ENCODE results near the gene EFHD1. TPM values are rescaled to one million over a fixed set of nuclear protein-coding genes. Genes with fewer than 3 reads are reported as not detected.

EFHD1 gene
- total and polyA plus RNA-seq, 9 of the 15 experiments (the other 6 are each of a cell fraction or from before 2014, with no cell fraction given) = 0.66 to 9.1 (median 2.0) TPM

DNA sequence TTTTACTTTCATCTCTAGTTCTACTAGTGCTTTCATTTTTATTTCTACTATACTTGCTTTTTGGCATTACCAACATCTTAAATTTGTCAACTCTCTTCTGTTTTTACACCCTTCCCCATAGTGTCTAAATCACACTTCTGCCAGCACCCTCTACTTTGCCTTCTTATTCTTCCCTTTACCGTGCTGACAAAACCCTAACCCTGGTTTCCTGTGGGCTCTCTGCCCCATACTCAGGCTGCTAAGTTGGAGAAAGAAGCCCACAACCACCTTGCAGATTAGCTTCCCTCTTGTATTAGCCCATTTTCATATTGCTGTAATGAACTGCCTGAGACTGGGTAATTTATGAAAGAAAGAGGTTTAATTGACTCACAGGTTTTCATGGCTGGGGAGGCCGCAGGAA, 88.5 kb downstream of the EFHD1 start:
- Histone ChIP-seq H4K20me1 (replicated peaks; ENCODE audit: control insufficient read depth, insufficient read depth, low read length) (no peaks in the 10 kb centered on the region), H3K36me3 (ENCODE audit: control insufficient read depth, insufficient read depth, low read length) (peaks cover 68% of the 10 kb centered on the region), H2AFZ (ENCODE audit: low read depth, low read length) (no peak overlapping the region), H3K79me2 (ENCODE audit: control insufficient read depth, insufficient read depth, low read length) (peaks cover 66% of the 10 kb centered on the region), H3K4me3 (no peak overlapping the region), H3K4me1 (replicated peaks in 1 of 2; ENCODE audit: control insufficient read depth in 2 of 2, insufficient read depth in 2 of 2, low read length in 2 of 2) (no peaks in the 10 kb centered on the region), H3K27me3 (ENCODE audit: control insufficient read depth in 2 of 2, insufficient read depth in 2 of 2, low read length in 2 of 2) (no peaks in the 10 kb centered on the region), H3K4me2 (ENCODE audit: insufficient read depth, low read length) (no peak overlapping the region), H3K9me3 (replicated peaks; ENCODE audit: control insufficient read depth, insufficient read depth, low read depth, low read length) (no peaks in the 10 kb centered on the region), H3K27ac (ENCODE audit: extremely low read depth, low read depth, low read length) (no peak overlapping the region), H3K9ac (ENCODE audit: insufficient read depth in 1 of 2, low read depth in 2 of 2, low read length in 2 of 2) (no peak overlapping the region), H3K9me1 (ENCODE audit: control insufficient read depth, insufficient read depth, low read length) (peaks cover 2% of the 10 kb centered on the region)
- no TSS peak for BruUV-seq (replicated peaks)
- POLR2A ChIA-PET = interaction anchor here (1.2 kb wide), 1 partner anchor 9 kb away, joined by 3 read pairs; no protein-coding TSS in a partner anchor
- CTCF ChIA-PET (ENCODE audit: low intra/inter-chr PET ratio) = no interaction called here
- no peak for DNase-seq (ENCODE audit: extremely low read depth in 1 of 4, low spot score in 3 of 4)
- 100% methylated on average over 2 of the region's 2 CpGs for WGBS (ENCODE audit: insufficient coverage, low coverage, missing lambda C conversion rate)
- no peak for FAIRE-seq
- no peak for ATAC-seq
- in situ Hi-C loops (cut with MboI) = no loop called here
- intact Hi-C loops (cut with micrococcal nuclease) = no loop called here
- TF ChIP-seq, protein P1, sequence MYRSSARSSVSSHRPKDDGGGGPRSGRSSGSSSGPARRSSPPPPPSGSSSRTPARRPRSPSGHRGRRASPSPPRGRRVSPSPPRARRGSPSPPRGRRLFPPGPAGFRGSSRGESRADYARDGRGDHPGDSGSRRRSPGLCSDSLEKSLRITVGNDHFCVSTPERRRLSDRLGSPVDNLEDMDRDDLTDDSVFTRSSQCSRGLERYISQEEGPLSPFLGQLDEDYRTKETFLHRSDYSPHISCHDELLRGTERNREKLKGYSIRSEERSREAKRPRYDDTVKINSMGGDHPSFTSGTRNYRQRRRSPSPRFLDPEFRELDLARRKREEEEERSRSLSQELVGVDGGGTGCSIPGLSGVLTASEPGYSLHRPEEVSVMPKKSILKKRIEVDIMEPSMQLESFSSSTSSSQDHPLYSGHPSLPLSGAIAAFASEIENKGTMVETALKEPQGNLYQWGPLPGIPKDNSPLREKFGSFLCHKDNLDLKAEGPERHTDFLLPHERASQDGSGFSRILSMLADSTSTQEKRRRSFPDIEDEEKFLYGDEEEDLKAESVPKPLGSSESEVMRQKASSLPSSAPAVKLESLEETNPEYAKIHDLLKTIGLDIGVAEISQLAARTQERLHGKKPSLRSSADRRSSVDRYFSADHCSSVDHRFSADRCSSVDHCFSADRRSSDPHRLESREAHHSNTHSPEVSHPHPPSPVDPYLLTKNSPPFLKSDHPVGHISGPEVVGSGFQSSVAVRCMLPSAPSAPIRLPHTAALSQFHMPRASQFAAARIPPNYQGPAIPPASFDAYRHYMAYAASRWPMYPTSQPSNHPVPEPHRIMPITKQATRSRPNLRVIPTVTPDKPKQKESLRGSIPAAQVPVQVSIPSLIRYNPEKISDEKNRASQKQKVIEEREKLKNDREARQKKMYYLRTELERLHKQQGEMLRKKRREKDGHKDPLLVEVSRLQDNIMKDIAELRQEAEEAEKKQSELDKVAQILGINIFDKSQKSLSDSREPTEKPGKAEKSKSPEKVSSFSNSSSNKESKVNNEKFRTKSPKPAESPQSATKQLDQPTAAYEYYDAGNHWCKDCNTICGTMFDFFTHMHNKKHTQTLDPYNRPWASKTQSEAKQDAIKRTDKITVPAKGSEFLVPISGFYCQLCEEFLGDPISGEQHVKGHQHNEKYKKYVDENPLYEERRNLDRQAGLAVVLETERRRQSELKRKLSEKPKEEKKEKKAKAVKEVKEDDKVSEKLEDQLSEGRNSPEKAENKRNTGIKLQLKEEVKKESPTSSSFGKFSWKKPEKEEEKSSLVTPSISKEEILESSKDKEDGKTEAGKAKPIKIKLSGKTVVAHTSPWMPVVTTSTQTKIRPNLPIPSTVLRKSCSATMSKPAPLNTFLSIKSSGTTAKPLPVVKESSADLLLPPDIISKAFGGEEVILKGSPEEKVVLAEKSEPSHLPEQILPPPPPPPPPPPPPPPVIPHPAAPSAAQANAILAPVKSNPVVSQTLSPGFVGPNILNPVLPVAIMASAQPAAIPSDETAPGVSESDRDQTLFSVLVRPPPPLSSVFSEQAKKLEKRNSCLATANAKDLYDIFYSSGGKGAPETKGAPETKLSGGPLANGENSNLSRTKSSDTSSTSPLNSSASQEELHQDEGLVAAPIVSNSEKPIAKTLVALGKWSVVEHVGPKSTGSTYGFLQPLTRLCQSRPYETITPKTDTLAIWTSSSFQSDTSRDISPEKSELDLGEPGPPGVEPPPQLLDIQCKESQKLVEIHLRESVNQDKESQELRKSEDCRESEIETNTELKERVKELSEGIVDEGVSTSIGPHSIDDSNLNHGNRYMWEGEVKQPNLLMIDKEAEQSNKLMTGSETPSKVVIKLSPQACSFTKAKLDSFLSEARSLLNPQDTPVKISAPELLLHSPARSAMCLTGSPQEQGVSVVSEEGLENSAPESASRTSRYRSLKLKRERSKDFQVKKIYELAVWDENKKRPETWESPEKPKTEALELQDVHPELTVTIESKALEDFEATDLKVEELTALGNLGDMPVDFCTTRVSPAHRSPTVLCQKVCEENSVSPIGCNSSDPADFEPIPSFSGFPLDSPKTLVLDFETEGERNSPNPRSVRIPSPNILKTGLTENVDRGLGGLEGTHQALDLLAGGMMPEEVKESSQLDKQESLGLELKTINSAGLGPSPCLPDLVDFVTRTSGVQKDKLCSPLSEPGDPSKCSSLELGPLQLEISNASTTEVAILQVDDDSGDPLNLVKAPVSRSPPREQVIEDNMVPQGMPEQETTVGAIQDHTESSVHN (IDR thresholded peaks at IDR 0.05; ENCODE audit: borderline replicate concordance in 1 of 2, low read depth in 1 of 2) = no peak
- TF ChIP-seq CTBP1 (IDR thresholded peaks at IDR 0.05; ENCODE audit: borderline replicate concordance) (no peak), FOXJ3 (CRISPR knock-in tag; IDR thresholded peaks at IDR 0.05) (no peak), ZNF175 (CRISPR knock-in tag; IDR thresholded peaks at IDR 0.05; ENCODE audit: low read depth) (no peak), ZBED1 (IDR thresholded peaks at IDR 0.05) (no peak), MEIS2 (IDR thresholded peaks at IDR 0.05; ENCODE audit: partially characterized antibody) (no peak), JUN (IDR thresholded peaks at IDR 0.05; ENCODE audit: borderline replicate concordance, low read depth, low read length) (no peak), JUN (CRISPR knock-in tag; IDR thresholded peaks at IDR 0.05; ENCODE audit: borderline replicate concordance) (no peak), HMGN3 (IDR thresholded peaks at IDR 0.05; ENCODE audit: borderline replicate concordance, extremely low read depth, insufficient read length, low read depth, low read length) (no peak), TEAD4 (IDR thresholded peaks at IDR 0.05; ENCODE audit: low read length) (no peak), TEAD4 (CRISPR knock-in tag; IDR thresholded peaks at IDR 0.05; ENCODE audit: borderline replicate concordance) (no peak)
- TF ChIP-seq, protein P2, sequence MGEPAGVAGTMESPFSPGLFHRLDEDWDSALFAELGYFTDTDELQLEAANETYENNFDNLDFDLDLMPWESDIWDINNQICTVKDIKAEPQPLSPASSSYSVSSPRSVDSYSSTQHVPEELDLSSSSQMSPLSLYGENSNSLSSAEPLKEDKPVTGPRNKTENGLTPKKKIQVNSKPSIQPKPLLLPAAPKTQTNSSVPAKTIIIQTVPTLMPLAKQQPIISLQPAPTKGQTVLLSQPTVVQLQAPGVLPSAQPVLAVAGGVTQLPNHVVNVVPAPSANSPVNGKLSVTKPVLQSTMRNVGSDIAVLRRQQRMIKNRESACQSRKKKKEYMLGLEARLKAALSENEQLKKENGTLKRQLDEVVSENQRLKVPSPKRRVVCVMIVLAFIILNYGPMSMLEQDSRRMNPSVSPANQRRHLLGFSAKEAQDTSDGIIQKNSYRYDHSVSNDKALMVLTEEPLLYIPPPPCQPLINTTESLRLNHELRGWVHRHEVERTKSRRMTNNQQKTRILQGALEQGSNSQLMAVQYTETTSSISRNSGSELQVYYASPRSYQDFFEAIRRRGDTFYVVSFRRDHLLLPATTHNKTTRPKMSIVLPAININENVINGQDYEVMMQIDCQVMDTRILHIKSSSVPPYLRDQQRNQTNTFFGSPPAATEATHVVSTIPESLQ (CRISPR knock-in tag; IDR thresholded peaks at IDR 0.05) = no peak

All from K562 (cell line).